UCSD-AML1 (cell line): Measurements from ENCODE around the gene NMNAT3.
"Not testable (repeated sequence)": the region's sequence is repeated elsewhere in the genome, so short reads cannot be mapped to it uniquely, and the experiment has no call there.

Experiments used
- DNase-seq: peaks from one replicate; lab custom pipeline; 2025; ENCODE audit not compliant: unreplicated experiment; lab: John Stamatoyannopoulos, UW

NMNAT3 gene

GRCh38 chr3:139586420-139587017 is 91.3 kb downstream of the NMNAT3 start:
- DNase-seq: no peak

GRCh38 chr3:139585820-139586219 is 92.0 kb downstream of the NMNAT3 start:
- no peak for DNase-seq

GRCh38 chr3:139583651-139584050 is 94.1 kb downstream of the NMNAT3 start:
- DNase-seq: not testable (repeated sequence)

GRCh38 chr3:139578783-139579182 is 99.0 kb downstream of the NMNAT3 start:
- no peak for DNase-seq

- no peak for DNase-seq
Observed at GRCh38 chr3:139577909-139578308, 99.9 kb downstream of the NMNAT3 start.

- DNase-seq: no peak
Observed at GRCh38 chr3:139577346-139577745, 100.4 kb downstream of the NMNAT3 start.

- DNase-seq: no peak
Observed at GRCh38 chr3:139574026-139574947, 103.5 kb downstream of the NMNAT3 start.

- DNase-seq: no peak
Observed at GRCh38 chr3:139572847-139573672, 104.7 kb downstream of the NMNAT3 start.

GRCh38 chr3:139571711-139572110 is 106.1 kb downstream of the NMNAT3 start:
- no peak for DNase-seq

- no peak for DNase-seq
Observed at GRCh38 chr3:139564294-139564861, 113.4 kb downstream of the NMNAT3 start.

GRCh38 chr3:139561959-139562676 is 115.7 kb downstream of the NMNAT3 start:
- no peak for DNase-seq

- no peak for DNase-seq
Observed at GRCh38 chr3:139561255-139561817, 116.4 kb downstream of the NMNAT3 start.

- DNase-seq: no peak
Observed at GRCh38 chr3:139560411-139560810, 117.4 kb downstream of the NMNAT3 start.

- DNase-seq: no peak
Observed at GRCh38 chr3:139559541-139559940, 118.2 kb downstream of the NMNAT3 start.

- no peak for DNase-seq
Observed at GRCh38 chr3:139558351-139559266, 119.2 kb downstream of the NMNAT3 start.

- no peak for DNase-seq
Observed at GRCh38 chr3:139557041-139557440, 120.7 kb downstream of the NMNAT3 start.

- no peak for DNase-seq
Observed at GRCh38 chr3:139555249-139555648, 122.5 kb downstream of the NMNAT3 start.

GRCh38 chr3:139554628-139555027 is 123.1 kb downstream of the NMNAT3 start:
- no peak for DNase-seq
